HEK293 (cell line): Measurements from ENCODE around the gene PHLDA1.

Experiments used
- CTCF ChIA-PET: fragments of 350-600 bp; formaldehyde crosslinking; extraction: SDS; loops from one replicate; lab custom pipeline; 2021; ENCODE audit warnings: antibody characterized with exemption; lab: Yijun Ruan, JAX
- POLR2A ChIA-PET: fragments of 300-600 bp; formaldehyde crosslinking; extraction: SDS; loops from one replicate; lab custom pipeline; 2020; ENCODE audit warnings: antibody characterized with exemption, inconsistent platforms; lab: Yijun Ruan, JAX
- H3K27ac ChIP-seq: fragments of 200-500 bp; sonication (Bioruptor generic); 2 replicates; pipeline ENCODE4 v1.5.1; 2014; ENCODE audit warnings: low read depth, low read length, control low read depth, inconsistent platforms; ENCODE audit errors: extremely low read depth
- H3K36me3 ChIP-seq, 2 experiments: fragments of 200-500 bp in 1 of 2; sonication (Bioruptor generic) in 1 of 2; 1 replicate in 1 of 2; 2 replicates in 1 of 2; pipeline ENCODE4 v1.5.1; 2014 to 2017; ENCODE audit warnings: inconsistent platforms in 2 of 2, low read length in 2 of 2; ENCODE audit not compliant: control insufficient read depth in 2 of 2, insufficient read depth in 1 of 2
- H3K4me1 ChIP-seq: fragments of 200-500 bp; sonication (Bioruptor generic); 2 replicates; pipeline ENCODE4 v1.5.1; 2014; ENCODE audit warnings: mild to moderate bottlenecking, low read length, inconsistent platforms; ENCODE audit not compliant: control insufficient read depth, insufficient read depth
- H3K4me3 ChIP-seq: 2 replicates; pipeline ENCODE4 v1.5.1; 2011; ENCODE audit warnings: low read depth, mild to moderate bottlenecking, control low read depth, low read length, moderate library complexity
- H3K9me3 ChIP-seq: fragments of 200-500 bp; sonication (Bioruptor generic); 2 replicates; pipeline ENCODE4 v1.5.1; 2014; ENCODE audit warnings: low read depth, low read length, inconsistent platforms; ENCODE audit not compliant: control insufficient read depth, insufficient read depth
- GFI1B ChIP-seq: fragments of 450-650 bp; formaldehyde crosslinking; IDR thresholded peaks from 2 replicates; pipeline ENCODE4 v1.5.1; 2016; ENCODE audit warnings: missing biosample characterization, missing genetic modification characterization
- HOXA7 ChIP-seq: sonication (generic); formaldehyde crosslinking; IDR thresholded peaks from 2 replicates; pipeline ENCODE4 v1.8.1; 2022; ENCODE audit warnings: missing genetic modification reagents, borderline replicate concordance
- KLF9 ChIP-seq: fragments of 450-650 bp; formaldehyde crosslinking; IDR thresholded peaks from 2 replicates; pipeline ENCODE4 v1.5.1; 2016; ENCODE audit warnings: missing biosample characterization, missing genetic modification characterization, low read depth
- PBX3 ChIP-seq: sonication (generic); formaldehyde crosslinking; IDR thresholded peaks from 2 replicates; pipeline ENCODE4 v1.8.1; 2022; ENCODE audit warnings: mild to moderate bottlenecking, moderate library complexity, missing genetic modification reagents
- SCRT1 ChIP-seq: fragments of 450-650 bp; formaldehyde crosslinking; IDR thresholded peaks from 2 replicates; pipeline ENCODE4 v1.5.1; 2016; ENCODE audit warnings: missing biosample characterization, missing genetic modification characterization, borderline replicate concordance
- TSHZ1 ChIP-seq: fragments of 450-650 bp; formaldehyde crosslinking; IDR thresholded peaks from 2 replicates; pipeline ENCODE4 v1.5.1; 2016; ENCODE audit warnings: missing biosample characterization, missing genetic modification characterization, borderline replicate concordance
- ZBTB20 ChIP-seq: fragments of 450-650 bp; formaldehyde crosslinking; IDR thresholded peaks from 2 replicates; pipeline ENCODE4 v1.5.1; 2016; ENCODE audit warnings: missing biosample characterization, missing genetic modification characterization
- ZNF302 ChIP-seq: fragments of 450-650 bp; formaldehyde crosslinking; IDR thresholded peaks from 2 replicates; pipeline ENCODE4 v1.5.1; 2016; ENCODE audit warnings: missing biosample characterization, missing genetic modification characterization, low read depth
- ZNF362 ChIP-seq: fragments of 450-650 bp; formaldehyde crosslinking; IDR thresholded peaks from 2 replicates; pipeline ENCODE4 v1.5.1; 2016; ENCODE audit warnings: missing biosample characterization, missing genetic modification characterization
- ZNF37A ChIP-seq: fragments of 450-650 bp; IDR thresholded peaks from 2 replicates; pipeline ENCODE4 v1.5.1; 2018; ENCODE audit warnings: missing biosample characterization, missing genetic modification characterization
- ZNF571 ChIP-seq: fragments of 450-650 bp; formaldehyde crosslinking; IDR thresholded peaks from 2 replicates; pipeline ENCODE4 v1.5.0; 2017; ENCODE audit warnings: missing biosample characterization, missing genetic modification characterization
- ZNF624 ChIP-seq: fragments of 450-650 bp; formaldehyde crosslinking; IDR thresholded peaks from 2 replicates; pipeline ENCODE4 v1.5.1; 2017; ENCODE audit warnings: missing biosample characterization, missing genetic modification characterization
- ZNF670 ChIP-seq: fragments of 450-650 bp; formaldehyde crosslinking; IDR thresholded peaks from 2 replicates; pipeline ENCODE4 v1.5.1; 2016; ENCODE audit warnings: missing biosample characterization, missing genetic modification characterization, low read depth
- ZNF747 ChIP-seq: fragments of 450-650 bp; formaldehyde crosslinking; IDR thresholded peaks from 2 replicates; pipeline ENCODE4 v1.5.1; 2016; ENCODE audit warnings: missing biosample characterization, missing genetic modification characterization
- ZNF792 ChIP-seq: fragments of 450-650 bp; formaldehyde crosslinking; IDR thresholded peaks from 2 replicates; pipeline ENCODE4 v1.5.1; 2016; ENCODE audit warnings: missing biosample characterization, missing genetic modification characterization
- ZNF843 ChIP-seq: fragments of 450-650 bp; formaldehyde crosslinking; IDR thresholded peaks from 2 replicates; pipeline ENCODE4 v1.5.1; 2016; ENCODE audit warnings: missing biosample characterization, missing genetic modification characterization
- ZSCAN16 ChIP-seq: fragments of 450-650 bp; formaldehyde crosslinking; IDR thresholded peaks from 2 replicates; pipeline ENCODE4 v1.5.1; 2016; ENCODE audit warnings: missing biosample characterization, missing genetic modification characterization
- ZXDB ChIP-seq: fragments of 450-650 bp; formaldehyde crosslinking; IDR thresholded peaks from 2 replicates; pipeline ENCODE4 v1.5.1; 2016; ENCODE audit warnings: missing biosample characterization, missing genetic modification characterization
- TF ChIP-seq, protein P1 (sequence below): fragments of 450-650 bp; formaldehyde crosslinking; IDR thresholded peaks from 2 replicates; pipeline ENCODE4 v1.5.1; 2016; ENCODE audit warnings: missing biosample characterization, missing genetic modification characterization
- TF ChIP-seq, protein P2 (sequence below): fragments of 450-650 bp; formaldehyde crosslinking; IDR thresholded peaks from 2 replicates; pipeline ENCODE4 v1.5.1; 2016; ENCODE audit warnings: missing biosample characterization, missing genetic modification characterization
- TF ChIP-seq, protein P3 (sequence below): fragments of 450-650 bp; formaldehyde crosslinking; IDR thresholded peaks from 2 replicates; pipeline ENCODE4 v1.5.1; 2017; ENCODE audit warnings: missing biosample characterization, missing genetic modification characterization

PHLDA1 gene

DNA sequence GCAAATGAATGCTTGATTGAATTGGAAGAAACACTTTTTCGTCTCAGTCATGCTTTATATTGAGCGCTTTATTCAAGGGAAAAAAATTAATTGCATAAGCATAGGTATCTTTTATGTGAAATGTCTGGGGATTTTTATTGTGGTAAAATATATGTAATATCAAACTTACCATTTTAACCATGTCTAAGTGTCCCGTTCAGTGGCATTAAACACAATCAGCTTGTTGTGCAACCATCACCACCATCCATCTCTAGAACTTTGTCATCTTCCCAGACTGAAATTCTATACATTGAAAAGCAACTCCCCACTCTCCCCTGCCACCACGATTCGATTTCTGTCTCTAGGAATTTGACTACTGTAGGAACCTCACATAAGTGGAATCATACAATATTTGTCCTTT lies 39.8 kb downstream of the PHLDA1 start:
- TF ChIP-seq SCRT1 (tag by site-specific recombination) = no peak
- no peak for TF ChIP-seq ZNF37A
- TF ChIP-seq, protein P1, sequence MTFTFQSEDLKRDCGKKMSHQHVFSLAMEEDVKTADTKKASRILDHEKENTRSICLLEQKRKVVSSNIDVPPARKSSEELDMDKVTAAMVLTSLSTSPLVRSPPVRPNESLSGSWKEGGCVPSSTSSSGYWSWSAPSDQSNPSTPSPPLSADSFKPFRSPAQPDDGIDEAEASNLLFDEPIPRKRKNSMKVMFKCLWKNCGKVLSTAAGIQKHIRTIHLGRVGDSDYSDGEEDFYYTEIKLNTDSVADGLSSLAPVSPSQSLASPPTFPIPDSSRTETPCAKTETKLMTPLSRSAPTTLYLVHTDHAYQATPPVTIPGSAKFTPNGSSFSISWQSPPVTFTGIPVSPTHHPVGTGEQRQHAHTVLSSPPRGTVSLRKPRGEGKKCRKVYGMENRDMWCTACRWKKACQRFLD (tag by site-specific recombination) = no peak
- TF ChIP-seq HOXA7 = no peak
- no peak for TF ChIP-seq TSHZ1 (tag by site-specific recombination)
- TF ChIP-seq, all 188 proteins: peak for 0
- ChIA-PET CTCF (no interaction called here), POLR2A (no interaction called here)
- Histone ChIP-seq H3K4me1 (no peaks in the 10 kb centered on the region), H3K4me3 (no peak overlapping the region), H3K27ac (no peak overlapping the region), H3K36me3 (no peaks in the 10 kb centered on the region), H3K9me3 (no peaks in the 10 kb centered on the region)

DNA sequence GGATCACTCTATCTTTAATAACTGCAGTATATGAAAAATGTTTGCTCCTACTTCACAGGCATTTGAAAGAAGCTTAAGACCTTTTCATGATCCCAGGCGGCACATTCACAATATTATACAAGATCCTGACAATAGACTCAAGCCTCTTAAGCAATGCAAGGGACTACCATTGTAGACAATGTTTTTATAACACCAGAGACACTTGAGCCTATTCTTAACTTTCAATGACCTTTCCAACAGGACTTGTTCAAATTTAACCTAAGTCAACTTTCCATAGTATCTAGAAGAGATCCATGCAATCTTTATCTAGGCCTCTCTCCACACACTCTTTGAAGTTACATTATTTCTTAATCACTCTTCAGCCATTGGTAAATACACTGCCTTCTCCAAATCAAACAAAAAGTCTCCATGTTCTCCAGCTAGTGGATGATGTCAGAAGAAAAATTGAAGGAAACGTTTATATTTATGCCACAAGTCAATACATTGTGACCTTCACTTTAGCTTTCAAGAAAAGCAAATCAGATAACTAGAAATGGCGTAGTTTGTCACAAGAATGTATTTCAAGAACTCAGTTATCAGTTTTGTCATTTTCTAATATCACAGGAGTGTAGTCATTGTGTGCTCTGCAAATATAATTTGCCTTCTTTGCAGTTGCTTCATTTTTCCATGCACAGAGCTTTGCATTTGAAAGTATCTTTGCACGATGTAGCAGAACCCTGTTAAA lies 41.2 kb downstream of the PHLDA1 start:
- Histone ChIP-seq H3K4me3 (no peak overlapping the region), H3K36me3 (no peaks in the 10 kb centered on the region), H3K27ac (no peak overlapping the region), H3K9me3 (no peaks in the 10 kb centered on the region), H3K4me1 (peaks cover 5% of the 10 kb centered on the region; the same call in 1 of the 2 replicates)
- CTCF ChIA-PET = no interaction called here
- TF ChIP-seq HOXA7 = no peak
- no peak for TF ChIP-seq PBX3 (CRISPR knock-in tag)
- TF ChIP-seq, protein P2, sequence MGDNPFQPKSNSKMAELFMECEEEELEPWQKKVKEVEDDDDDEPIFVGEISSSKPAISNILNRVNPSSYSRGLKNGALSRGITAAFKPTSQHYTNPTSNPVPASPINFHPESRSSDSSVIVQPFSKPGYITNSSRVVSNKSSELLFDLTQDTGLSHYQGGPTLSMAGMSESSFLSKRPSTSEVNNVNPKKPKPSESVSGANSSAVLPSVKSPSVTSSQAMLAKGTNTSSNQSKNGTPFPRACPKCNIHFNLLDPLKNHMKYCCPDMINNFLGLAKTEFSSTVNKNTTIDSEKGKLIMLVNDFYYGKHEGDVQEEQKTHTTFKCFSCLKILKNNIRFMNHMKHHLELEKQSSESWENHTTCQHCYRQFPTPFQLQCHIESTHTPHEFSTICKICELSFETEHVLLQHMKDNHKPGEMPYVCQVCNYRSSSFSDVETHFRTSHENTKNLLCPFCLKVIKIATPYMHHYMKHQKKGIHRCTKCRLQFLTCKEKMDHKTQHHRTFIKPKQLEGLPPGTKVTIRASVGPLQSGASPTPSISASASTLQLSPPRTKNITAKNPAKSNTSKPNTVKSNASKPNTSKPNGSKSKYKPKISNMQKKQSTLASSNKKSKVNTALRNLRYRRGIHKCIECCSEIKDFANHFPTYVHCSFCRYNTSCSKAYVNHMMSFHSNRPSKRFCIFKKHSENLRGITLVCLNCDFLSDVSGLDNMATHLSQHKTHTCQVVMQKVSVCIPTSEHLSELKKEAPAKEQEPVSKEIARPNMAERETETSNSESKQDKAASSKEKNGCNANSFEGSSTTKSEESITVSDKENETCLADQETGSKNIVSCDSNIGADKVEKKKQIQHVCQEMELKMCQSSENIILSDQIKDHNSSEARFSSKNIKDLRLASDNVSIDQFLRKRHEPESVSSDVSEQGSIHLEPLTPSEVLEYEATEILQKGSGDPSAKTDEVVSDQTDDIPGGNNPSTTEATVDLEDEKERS (tag by site-specific recombination) = no peak
- TF ChIP-seq ZNF792 (tag by site-specific recombination) = no peak
- no peak for TF ChIP-seq ZXDB
- no peak for TF ChIP-seq KLF9
- TF ChIP-seq ZBTB20 = no peak
- TF ChIP-seq ZSCAN16 (tag by site-specific recombination) = no peak
- no peak for TF ChIP-seq ZNF624 (tag by site-specific recombination)
- TF ChIP-seq ZNF302 (tag by site-specific recombination) = no peak
- no peak for TF ChIP-seq ZNF843
- TF ChIP-seq ZNF362 (tag by site-specific recombination) = no peak
- TF ChIP-seq, protein P3, sequence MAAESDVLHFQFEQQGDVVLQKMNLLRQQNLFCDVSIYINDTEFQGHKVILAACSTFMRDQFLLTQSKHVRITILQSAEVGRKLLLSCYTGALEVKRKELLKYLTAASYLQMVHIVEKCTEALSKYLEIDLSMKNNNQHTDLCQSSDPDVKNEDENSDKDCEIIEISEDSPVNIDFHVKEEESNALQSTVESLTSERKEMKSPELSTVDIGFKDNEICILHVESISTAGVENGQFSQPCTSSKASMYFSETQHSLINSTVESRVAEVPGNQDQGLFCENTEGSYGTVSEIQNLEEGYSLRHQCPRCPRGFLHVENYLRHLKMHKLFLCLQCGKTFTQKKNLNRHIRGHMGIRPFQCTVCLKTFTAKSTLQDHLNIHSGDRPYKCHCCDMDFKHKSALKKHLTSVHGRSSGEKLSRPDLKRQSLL = no peak
- TF ChIP-seq ZNF571 (tag by site-specific recombination) = no peak
- no peak for TF ChIP-seq ZNF670
- no peak for TF ChIP-seq ZNF747 (tag by site-specific recombination)
- TF ChIP-seq GFI1B (tag by site-specific recombination) = no peak
- POLR2A ChIA-PET = no interaction called here
